GM12878 (cell line): ENCODE results near the gene HIVEP3.

ENCODE experiments used
- CHD1 ChIP-seq: IDR thresholded peaks from 2 replicates; pipeline ENCODE4 v1.6.1; 2012; ENCODE audit warnings: low read depth, low read length, improper control_type of control experiment
- EP300 ChIP-seq, 2 experiments: fragments of 150-350 bp in 1 of 2; IDR thresholded peaks; 2 replicates each; pipeline ENCODE4 v1.6.1; 2011 to 2012; ENCODE audit warnings: low read depth in 2 of 2, low read length in 2 of 2, borderline replicate concordance in 1 of 2, improper control_type of control experiment in 1 of 2, inconsistent platforms in 1 of 2; ENCODE audit not compliant: control insufficient read depth in 1 of 2
- HDAC2 ChIP-seq: fragments of 200-600 bp; sonication (generic); IDR thresholded peaks from 2 replicates; pipeline ENCODE4 v1.6.1; 2017
- KAT2A ChIP-seq: conservative IDR thresholded peaks from 2 replicates; pipeline ENCODE4 v1.6.1; 2011; ENCODE audit warnings: low read depth, low read length; ENCODE audit not compliant: control insufficient read depth

DNA sequence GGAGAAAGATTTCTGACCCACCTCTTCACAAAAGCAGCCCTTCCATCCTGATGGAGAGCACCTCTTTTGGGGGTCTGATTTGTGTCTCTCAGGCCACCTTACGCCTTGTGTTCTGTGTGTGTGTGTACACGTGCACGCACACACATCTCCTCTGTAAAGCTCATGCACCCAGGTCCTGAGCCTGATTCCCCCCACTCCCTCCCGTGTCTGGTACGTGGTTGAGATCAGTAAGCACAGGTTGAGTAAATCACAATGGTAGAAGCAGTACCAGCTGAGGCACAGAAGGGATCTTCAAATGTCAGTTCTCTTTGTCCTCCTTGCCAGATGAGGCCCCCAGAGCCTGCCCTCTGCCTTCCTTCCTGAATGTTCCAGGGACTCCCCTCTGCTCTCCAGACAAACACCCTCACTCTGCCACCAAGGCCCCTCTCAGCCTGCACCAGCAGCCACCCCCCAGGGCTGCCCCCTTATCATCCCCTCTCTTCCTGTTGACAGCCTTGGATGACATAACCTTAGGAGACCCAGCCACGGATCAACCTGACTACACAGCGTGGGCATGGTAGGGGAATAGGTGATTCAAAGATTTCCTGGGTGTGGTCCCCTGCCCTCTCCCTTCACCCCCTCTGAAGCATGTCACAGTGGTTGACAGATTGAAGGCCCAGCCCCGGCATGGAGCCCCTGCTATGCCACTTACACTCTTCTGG, 112.8 kb downstream of the HIVEP3 start:
- no peak for TF ChIP-seq EP300 (IDR thresholded peaks at IDR 0.05; ENCODE audit: borderline replicate concordance in 1 of 2, control insufficient read depth in 1 of 2, low read depth in 2 of 2, low read length in 2 of 2)
- TF ChIP-seq HDAC2: no peak
- TF ChIP-seq KAT2A: no peak
- TF ChIP-seq CHD1: no peak
